T follicular helper cell (primary cell): Measurements from ENCODE around the gene METAP2.
"Not testable (repeated sequence)": the region's sequence is repeated elsewhere in the genome, so short reads cannot be mapped to it uniquely, and the experiment has no call there.

ENCODE experiments used
- DNase-seq: peaks from one replicate; pipeline ENCODE4 v3.0.0-alpha.2; 2020; ENCODE audit warnings: low read depth

METAP2 gene

DNA sequence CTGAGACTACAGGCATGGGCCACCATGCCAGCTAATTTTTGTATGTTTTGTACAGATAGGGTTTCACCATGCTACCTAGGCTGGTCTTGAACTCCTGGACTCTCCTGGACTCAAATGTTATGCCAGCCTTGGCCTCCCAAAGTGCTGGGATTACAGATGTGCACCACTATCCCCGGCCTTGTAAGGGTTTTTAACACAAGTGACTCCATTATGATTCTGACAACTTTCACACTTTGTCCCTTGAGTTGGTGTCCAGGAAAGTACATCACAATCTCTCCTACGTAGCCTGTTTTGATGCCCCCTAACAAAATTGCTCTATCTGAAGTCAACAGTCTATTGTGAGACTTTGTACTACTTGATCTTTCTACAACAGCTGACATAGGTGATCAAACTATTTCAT lies 11.4 kb upstream of the METAP2 start:
- no peak for DNase-seq

GRCh38 chr12:95463050-95463449 lies 10.9 kb upstream of the METAP2 start:
- DNase-seq: no peak

- not testable (repeated sequence) for DNase-seq
These were observed 10.2 kb upstream of the METAP2 start for GRCh38 chr12:95463776-95464175.

DNA sequence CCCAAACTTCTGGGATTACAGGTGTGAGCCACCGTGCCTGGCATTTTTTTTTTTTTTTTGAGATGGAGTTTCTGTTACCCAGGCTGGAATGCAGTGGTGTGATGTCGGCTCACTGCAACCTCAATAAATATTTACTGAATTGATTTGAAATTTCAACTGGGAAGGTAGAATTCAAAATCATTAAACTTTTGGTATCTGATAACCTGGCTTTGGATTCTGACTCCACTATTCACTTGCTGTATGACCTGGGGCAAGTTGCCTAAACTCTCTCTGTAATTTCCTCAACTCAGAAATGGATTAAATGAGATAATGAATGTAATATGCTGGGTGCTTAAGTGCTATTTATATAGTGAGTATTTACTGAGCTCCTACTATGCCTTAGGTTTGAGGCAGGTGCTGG lies 8.7 kb upstream of the METAP2 start:
- DNase-seq: no peak

GRCh38 chr12:95470300-95470699 lies 3.7 kb upstream of the METAP2 start:
- DNase-seq: no peak

GRCh38 chr12:95473231-95473883 lies 595 bp upstream of the METAP2 start:
- no peak for DNase-seq

- DNase-seq: no peak
These were observed 657 bp downstream of the METAP2 start for GRCh38 chr12:95474660-95474958.

- no peak for DNase-seq
These were observed 6.3 kb downstream of the METAP2 start for GRCh38 chr12:95480230-95480629.

DNA sequence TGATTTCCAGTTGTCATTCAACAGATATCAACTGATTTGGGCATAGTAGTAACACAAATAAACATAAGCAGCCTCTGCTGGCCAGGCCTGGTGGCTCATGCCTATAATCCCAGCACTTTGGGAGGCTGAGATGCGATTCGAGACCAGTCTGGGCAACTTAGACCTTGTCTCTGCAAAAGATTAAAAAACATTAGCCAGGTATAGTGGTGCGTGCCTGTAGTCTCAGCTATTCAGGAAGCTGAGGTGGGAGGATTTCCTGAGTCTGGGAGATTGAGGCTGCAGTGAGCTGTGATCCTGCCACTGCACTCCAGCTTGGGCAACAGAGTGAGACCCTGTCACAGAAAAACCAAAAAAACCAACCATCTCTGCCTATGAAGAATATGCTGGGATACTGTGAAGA lies 7.1 kb downstream of the METAP2 start:
- no peak for DNase-seq

DNA sequence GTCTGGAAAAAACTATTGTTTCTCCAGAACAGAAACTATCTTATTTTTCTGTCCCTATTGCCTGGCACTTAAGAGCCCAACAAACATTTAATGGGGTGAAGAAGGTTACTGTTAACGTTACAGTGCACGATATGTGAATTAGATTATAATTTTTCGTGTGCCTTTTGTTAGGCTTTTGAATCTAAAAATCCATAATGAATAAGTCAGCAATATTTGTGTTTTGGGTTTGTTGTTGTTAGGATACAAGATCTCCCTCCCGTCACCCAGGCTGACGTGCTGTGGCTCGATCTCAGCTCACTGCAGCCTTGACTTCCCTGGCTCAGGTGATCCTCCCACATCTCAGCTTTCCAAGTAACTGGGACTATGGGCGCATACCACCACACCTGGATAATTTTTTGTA lies 7.9 kb downstream of the METAP2 start:
- DNase-seq: no peak

DNA sequence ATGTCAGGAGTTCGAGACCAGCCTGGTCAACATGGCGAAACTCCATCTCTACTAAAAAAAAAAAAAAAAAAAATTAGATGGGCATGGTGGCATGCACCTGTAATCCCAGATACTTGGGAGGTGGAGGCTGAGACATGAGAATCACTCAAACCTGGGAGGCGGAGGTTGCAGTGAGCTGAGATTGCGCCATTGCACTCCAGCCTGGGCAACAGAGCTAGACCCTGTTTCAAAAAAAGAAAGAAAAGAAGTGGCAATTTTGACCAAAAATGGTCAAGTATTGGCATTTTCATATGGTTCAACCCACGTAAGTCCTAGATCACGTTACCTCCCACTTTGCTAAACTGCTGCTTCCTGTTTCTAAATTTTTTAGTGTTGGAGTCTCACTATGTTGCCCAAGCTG lies 8.6 kb downstream of the METAP2 start:
- not testable (repeated sequence) for DNase-seq

DNA sequence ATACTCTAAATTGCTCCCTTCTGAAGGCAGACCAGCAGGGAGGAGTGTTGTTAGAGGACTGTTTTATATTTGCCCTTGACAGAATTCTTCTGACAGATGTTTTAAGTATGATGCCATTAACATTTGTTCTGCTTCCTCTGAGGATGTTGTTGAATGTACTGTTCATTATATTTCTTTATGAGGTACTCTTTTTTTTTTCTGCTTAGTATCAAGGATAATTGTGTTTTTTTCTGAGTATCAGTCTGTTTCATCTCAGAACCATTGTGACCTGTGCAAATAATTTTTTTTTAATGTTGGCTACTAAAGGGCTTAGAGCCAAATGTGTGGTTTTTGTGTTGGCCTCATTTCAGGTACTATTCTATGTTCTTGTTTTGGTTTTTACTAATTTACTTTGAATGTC lies 10.6 kb downstream of the METAP2 start:
- DNase-seq: no peak

DNA sequence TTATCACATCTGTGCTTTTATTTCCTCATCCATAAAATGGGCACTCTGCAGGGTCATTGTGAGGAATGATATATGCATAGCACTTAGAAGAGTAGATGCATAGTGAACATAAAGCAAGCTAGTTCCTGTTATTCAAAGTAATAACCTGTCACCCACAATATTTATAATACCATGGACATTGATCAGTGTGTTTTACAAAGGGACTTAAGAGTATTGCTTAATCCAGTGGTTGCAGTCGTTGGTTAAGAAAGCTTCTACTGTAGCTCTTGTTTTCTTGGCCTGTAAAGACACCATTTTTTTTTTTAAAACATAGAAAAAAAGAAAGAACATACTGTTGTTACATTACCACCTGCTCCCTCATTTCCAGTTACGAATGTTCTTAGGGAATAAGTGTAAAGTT lies 13.1 kb downstream of the METAP2 start:
- DNase-seq: no peak

DNA sequence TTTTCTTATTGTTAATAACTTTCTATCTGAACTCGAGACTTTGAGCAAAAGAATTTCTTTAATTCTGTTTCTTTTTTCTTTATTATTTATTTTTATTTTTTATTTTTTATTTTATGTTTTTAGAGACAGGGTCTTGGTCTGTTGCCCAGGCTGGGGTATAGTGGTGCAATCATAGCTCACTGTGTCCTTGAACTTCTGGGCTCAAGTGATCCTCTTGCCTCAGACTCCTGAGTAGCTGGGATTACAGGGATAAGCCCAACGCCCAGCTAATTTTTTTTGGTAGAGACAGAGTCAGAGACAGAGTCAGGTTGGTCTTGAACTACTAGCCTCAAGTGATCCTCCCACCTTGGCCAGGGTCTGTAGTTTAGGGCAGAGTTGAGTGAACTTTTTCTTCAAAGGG lies 18.5 kb downstream of the METAP2 start:
- DNase-seq: no peak

- DNase-seq: no peak
These were observed 20.9 kb downstream of the METAP2 start for GRCh38 chr12:95494888-95495287.

DNA sequence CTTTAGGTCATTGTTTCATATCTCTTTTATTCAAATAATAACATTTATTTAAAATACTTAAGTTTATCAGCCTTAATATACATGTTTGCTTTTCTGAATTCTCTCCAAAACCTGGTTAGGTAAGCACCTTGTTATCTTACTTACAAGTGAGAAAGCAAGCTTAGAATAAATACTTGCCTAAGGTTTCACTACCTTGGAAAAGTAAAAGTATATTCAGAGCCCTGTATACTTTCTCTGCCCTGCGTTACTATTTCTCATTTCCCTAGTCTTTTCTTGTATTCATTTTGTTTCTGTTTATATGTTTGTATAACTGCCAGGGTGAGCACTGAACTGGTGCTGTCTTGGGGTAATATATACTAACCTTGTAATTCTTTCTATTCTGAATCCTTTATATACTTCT lies 21.5 kb downstream of the METAP2 start:
- DNase-seq: no peak

DNA sequence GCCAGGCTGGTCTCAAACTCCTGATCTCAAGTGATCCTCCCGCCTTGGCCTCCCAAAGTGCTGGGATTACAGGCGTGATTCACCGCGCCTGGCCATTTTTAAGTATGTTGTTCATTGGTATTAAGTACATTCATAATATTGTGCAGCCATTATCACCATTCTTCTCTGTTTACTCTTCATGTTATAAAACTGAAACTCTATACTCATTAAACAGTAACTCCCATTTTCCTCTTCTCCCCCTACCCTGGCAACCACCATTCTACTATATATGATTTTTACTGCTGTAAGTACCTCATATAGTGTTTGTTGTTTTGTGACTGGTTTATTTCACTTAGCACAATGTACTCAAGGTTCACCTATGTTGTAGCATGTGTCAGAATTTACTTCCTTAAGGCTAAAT lies 23.1 kb downstream of the METAP2 start:
- DNase-seq: no peak

GRCh38 chr12:95498968-95499367 lies 25.0 kb downstream of the METAP2 start:
- no peak for DNase-seq

- DNase-seq: no peak
These were observed 25.8 kb downstream of the METAP2 start for GRCh38 chr12:95499772-95500171.

GRCh38 chr12:95504140-95504539 lies 30.2 kb downstream of the METAP2 start:
- no peak for DNase-seq

- DNase-seq: no peak
These were observed 31.1 kb downstream of the METAP2 start for GRCh38 chr12:95505039-95505438.

- no peak for DNase-seq
These were observed 33.0 kb downstream of the METAP2 start for GRCh38 chr12:95506707-95507523.

- no peak for DNase-seq
These were observed 35.3 kb downstream of the METAP2 start for GRCh38 chr12:95509300-95509699.

DNA sequence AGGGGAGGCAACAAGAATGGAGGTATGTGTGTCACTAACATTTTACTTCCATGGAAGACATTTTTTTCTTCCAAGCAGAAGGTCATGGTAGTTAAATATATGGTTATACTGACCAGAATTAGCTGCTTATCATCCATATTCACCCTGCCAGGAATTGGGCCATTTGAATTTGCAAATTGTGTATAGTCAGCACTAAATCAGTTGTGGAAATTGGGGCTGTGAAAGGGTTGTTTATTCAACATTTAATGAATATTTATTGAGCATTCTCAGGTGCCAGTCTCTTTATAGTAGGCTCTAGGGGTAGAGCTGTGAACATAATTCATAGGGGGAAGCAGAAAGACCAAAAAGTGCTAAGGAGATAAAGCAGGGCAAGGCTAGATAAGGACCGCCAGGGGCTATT lies 38.0 kb downstream of the METAP2 start:
- no peak for DNase-seq
